IPS-18c (cell line): Measurements from ENCODE around the gene CELF2.

Experiments
- H3K4me3 ChIP-seq: 2 replicates; pipeline ENCODE4 v1.7.0; 2013; ENCODE audit warnings: low read depth, mild to moderate bottlenecking, low read length, moderate library complexity; ENCODE audit not compliant: insufficient read depth
- H3K9me3 ChIP-seq: one replicate; pipeline ENCODE4 v1.6.1; 2013; ENCODE audit warnings: mild to moderate bottlenecking, low read length, moderate library complexity; ENCODE audit not compliant: control insufficient read depth, insufficient read depth

Gene CELF2

GRCh38 chr10:11302181-11302580, 284.5 kb downstream of the CELF2 start:
- Histone ChIP-seq H3K4me3 (no peak overlapping the region), H3K9me3 (no peaks in the 10 kb centered on the region)

- Histone ChIP-seq H3K4me3 (no peak overlapping the region), H3K9me3 (no peaks in the 10 kb centered on the region)
Measured at GRCh38 chr10:11303361-11304170, 285.9 kb downstream of the CELF2 start.

GRCh38 chr10:11304906-11305585, 287.4 kb downstream of the CELF2 start:
- Histone ChIP-seq H3K4me3 (no peak overlapping the region), H3K9me3 (no peaks in the 10 kb centered on the region)

GRCh38 chr10:11305825-11306593, 288.3 kb downstream of the CELF2 start:
- H3K9me3 ChIP-seq, result no peaks in the 10 kb centered on the region
- H3K4me3 ChIP-seq, result no peak overlapping the region

- H3K4me3 ChIP-seq, result no peak overlapping the region
- H3K9me3 ChIP-seq, result no peaks in the 10 kb centered on the region
Measured at GRCh38 chr10:11307004-11307403, 289.3 kb downstream of the CELF2 start.

GRCh38 chr10:11307937-11308336, 290.3 kb downstream of the CELF2 start:
- Histone ChIP-seq H3K9me3 (no peaks in the 10 kb centered on the region), H3K4me3 (no peak overlapping the region)

GRCh38 chr10:11311027-11311426, 293.4 kb downstream of the CELF2 start:
- no peak overlapping the region for H3K4me3 ChIP-seq
- H3K9me3 ChIP-seq, result no peaks in the 10 kb centered on the region

GRCh38 chr10:11313463-11313862, 295.8 kb downstream of the CELF2 start:
- Histone ChIP-seq H3K4me3 (no peak overlapping the region), H3K9me3 (no peaks in the 10 kb centered on the region)

- Histone ChIP-seq H3K9me3 (no peaks in the 10 kb centered on the region), H3K4me3 (no peak overlapping the region)
Measured at GRCh38 chr10:11317936-11318670, 300.4 kb downstream of the CELF2 start.

- Histone ChIP-seq H3K9me3 (no peaks in the 10 kb centered on the region), H3K4me3 (no peak overlapping the region)
Measured at GRCh38 chr10:11318826-11319598, 301.3 kb downstream of the CELF2 start.

GRCh38 chr10:11319990-11320602, 302.4 kb downstream of the CELF2 start:
- Histone ChIP-seq H3K4me3 (no peak overlapping the region), H3K9me3 (no peaks in the 10 kb centered on the region)

GRCh38 chr10:11320809-11321520, 303.3 kb downstream of the CELF2 start:
- H3K4me3 ChIP-seq, result no peak overlapping the region
- no peaks in the 10 kb centered on the region for H3K9me3 ChIP-seq

GRCh38 chr10:11322698-11323097, 305.0 kb downstream of the CELF2 start:
- Histone ChIP-seq H3K4me3 (no peak overlapping the region), H3K9me3 (no peaks in the 10 kb centered on the region)

- H3K9me3 ChIP-seq, result no peaks in the 10 kb centered on the region
- no peak overlapping the region for H3K4me3 ChIP-seq
Measured at GRCh38 chr10:11324761-11325321, 307.2 kb downstream of the CELF2 start.

GRCh38 chr10:11325817-11326216, 308.1 kb downstream of the CELF2 start:
- Histone ChIP-seq H3K9me3 (no peaks in the 10 kb centered on the region), H3K4me3 (no peak overlapping the region)
